NCI-H446 (cell line): ENCODE results near the gene PRAMEF7.
"Not testable (repeated sequence)": the region's sequence is repeated elsewhere in the genome, so short reads cannot be mapped to it uniquely, and the experiment has no call there.

ENCODE experiments used
- DNase-seq, 2 experiments: peaks; one replicate each; lab custom pipeline; 2025; lab: John Stamatoyannopoulos, UW

The PRAMEF7 gene

DNA sequence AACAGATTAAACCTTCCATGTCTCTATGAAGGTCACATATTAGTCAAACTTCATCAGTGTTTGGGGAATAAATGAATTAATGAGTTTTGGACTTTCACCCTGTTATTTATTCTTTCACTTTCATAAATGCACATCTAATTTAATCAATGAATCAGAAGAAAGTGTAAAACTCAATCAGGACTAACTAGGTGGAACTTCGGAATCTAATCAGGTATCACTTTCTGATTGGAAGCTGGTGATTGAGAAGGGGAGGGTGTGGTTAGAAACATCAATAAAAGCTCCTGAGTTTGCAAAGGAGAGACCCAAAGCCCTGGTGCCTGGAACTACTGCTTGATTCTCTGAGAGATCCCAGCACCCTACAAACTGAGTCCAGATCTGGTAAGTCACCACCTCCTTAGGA, at the start of gene PRAMEF7:
Gene PRAMEF7 (plus strand): TSS at position 301 of the 400 bp plus-strand sequence. CDS start 1,083 bp downstream, outside the sequence.
- DNase-seq, result not testable (repeated sequence)

DNA sequence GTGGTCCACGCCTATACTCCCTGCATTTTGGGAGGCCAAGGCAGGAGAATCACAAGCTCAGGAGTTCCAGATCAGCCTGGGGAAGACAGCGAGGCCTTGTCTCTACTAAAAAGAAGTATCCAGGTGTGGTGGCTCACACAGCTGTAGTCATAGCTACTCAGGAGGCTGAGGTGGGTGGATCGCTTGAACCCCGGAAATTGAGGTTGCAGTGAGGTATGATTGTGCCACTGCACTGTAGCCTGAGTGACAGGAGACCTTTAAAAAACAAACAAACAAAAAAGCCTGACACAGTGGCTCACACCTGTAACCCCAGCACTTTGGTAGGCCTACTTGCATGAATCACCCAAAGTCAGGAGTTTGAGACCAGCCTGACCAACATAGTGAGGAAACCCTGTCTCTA, 38.0 kb upstream of the PRAMEF7 start:
- DNase-seq, result not testable (repeated sequence)

DNA sequence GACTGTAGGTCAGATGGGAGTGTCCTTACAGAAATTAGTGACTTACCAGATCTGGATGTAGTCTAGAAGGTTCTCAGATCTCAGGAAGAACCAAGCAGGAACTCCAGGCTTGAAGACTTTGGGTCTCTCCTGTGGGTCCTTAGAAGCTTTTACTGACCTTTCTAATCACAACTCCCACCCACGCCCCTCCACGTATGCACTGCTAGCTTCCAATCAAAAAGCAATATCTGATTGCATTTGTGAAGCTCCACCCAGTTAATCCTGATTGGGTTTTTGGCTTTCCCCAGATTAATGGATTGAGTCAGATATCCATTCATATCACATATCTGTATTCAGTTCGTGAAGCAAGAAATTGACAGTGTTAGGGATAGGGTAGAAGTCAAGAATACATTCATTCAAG, 30.3 kb upstream of the PRAMEF7 start, which contains the start of gene PRAMEF4:
Gene PRAMEF4 (minus strand): TSS at position 101 of the 400 bp plus-strand sequence. CDS start 2,807 bp downstream, outside the sequence.
- not testable (repeated sequence) for DNase-seq

GRCh38 chr1:12898170-12898569, 18.2 kb upstream of the PRAMEF7 start, which contains the start of gene PRAMEF10:
Gene PRAMEF10, minus strand, starts transcription at chr1:12898270. Its CDS starts 2,423 bp downstream, at chr1:12895847.
- not testable (repeated sequence) for DNase-seq

GRCh38 chr1:12899186-12899585, 17.2 kb upstream of the PRAMEF7 start:
- not testable (repeated sequence) for DNase-seq

DNA sequence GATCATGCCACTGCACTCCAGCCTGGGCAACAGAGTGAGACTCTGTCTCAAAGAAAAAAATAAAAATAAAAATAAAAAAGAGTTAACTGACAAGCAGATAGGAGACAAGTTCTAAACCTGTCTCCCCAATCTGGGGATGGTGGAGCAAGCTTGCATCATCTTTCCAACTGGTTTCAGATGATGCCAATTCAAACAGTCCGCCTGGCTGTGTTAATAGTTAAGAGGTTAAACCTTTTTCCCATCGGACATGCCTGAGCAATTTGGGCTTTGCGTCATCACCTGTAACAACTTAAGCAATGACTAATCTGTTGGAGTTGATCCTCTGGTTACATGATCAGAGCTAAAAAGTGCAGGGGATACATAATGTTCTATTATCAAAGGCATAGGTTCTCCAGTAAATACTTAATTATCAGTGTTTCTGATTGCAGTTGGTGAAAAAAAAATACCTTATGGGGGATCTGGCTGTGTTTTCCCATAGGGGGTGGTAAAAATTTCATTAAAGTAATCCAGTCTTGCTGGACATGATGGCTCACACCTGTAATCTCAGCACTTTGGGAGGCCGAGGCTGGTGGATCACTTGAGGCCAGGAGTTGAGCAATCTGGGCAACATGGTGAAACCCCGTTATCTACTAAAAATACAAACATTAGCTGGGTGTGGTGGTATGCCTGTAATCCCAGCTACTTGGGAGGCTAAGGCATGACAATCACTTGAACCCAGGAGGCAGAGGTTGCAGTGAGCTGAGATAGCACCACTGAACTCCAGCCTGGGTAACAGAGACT, 12.4 kb upstream of the PRAMEF7 start:
- not testable (repeated sequence) for DNase-seq

DNA sequence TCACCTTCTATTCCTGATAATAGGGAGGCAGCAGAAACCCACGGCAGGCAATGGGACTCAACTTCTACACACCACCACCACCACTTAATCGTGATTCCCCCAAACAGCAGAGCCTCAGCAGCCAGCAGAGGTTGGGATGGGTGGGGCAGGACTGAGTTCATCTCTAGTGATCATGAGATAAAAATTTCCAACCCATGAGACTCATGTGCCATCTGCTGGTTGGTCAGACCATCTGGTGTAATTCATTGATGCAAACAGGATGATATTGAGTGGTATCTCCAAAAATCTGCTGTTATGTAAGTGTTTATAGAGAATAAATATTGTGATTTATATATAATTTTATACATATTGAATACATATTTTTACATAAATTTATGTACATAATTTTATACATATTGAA, 5.3 kb downstream of the PRAMEF7 start:
- not testable (repeated sequence) for DNase-seq

GRCh38 chr1:12924368-12924767, 8.0 kb downstream of the PRAMEF7 start:
- not testable (repeated sequence) for DNase-seq

DNA sequence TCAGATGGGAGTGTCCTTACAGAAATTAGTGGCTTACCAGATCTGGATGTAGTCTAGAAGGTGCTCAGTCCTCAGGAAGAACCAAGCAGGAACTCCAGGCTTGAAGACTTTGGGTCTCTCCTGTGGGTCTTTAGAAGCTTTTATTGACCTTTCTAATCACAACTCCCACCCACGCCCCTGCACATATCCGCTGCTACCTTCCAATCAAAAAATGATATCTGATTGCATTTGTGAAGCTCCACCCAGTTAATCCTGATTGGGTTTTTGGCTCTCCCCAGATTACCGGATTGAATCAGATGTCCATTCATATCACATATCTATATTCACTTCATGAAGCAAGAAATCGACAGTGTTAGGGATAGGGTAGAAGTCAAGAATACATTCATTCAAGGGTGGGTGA, 31.1 kb downstream of the PRAMEF7 start, which contains the start of gene PRAMEF6:
Gene PRAMEF6 (minus strand): TSS at position 101 of the 400 bp plus-strand sequence. CDS start 5,062 bp downstream, outside the sequence.
- DNase-seq, result not testable (repeated sequence)
